ENCODE measurements around the gene ADGRA1.
"Not testable (repeated sequence)": the region's sequence is repeated elsewhere in the genome, so short reads cannot be mapped to it uniquely, and the experiment has no call there.

ADGRA1 gene

GRCh38 chr10:133128126-133129070 lies 40.7 kb downstream of the ADGRA1 start:
- DNase-seq (ENCODE audit: low read depth), result no peak

DNA sequence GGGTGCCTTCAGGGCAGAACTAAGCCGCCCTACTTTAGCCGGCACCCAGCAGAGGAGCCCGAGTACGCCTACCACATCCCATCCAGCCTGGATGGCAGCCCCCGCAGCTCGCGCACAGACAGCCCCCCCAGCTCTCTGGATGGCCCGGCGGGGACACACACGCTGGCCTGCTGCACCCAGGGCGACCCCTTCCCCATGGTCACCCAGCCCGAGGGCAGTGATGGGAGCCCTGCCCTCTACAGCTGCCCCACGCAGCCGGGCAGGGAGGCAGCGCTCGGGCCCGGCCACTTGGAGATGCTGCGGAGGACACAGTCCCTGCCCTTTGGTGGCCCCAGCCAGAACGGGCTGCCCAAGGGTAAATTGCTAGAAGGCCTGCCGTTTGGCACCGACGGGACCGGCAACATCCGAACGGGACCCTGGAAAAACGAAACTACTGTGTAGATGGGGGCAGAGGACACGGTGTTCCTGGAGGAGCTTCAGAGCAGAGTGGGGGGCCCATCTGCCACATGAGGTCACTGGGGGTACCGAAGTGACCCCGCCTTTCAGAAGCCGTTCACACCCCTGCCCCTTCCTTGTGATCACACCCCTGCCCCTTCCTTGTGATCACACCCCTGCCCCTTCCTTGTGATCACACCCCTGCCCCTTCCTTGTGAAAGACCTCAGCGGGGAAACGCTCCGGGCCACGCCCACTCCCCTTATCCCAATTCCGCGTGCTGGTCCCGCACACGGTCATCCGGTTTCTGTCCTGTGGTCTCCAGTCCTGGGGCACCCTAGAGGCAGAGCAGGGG lies 41.5 kb downstream of the ADGRA1 start:
- no peak for DNase-seq (ENCODE audit: low read depth)

GRCh38 chr10:133129859-133130495 lies 42.3 kb downstream of the ADGRA1 start:
- no peak for DNase-seq (ENCODE audit: low read depth)

DNA sequence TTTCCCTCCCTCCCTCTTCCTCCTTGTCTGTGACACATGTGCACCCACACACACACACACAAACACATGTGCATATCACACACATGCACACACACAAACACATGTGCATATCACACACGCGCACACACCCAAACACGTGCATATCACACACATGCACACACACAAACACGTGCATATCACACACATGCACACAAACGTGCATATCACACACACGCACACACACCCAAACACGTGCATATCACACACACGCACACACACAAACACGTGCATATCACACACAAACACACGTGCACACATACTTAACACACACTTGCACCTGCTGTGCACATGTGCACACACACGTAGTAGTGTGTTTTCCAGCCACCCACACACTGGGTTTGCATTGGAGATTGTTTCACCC lies 42.9 kb downstream of the ADGRA1 start:
- no peak for DNase-seq (ENCODE audit: low read depth)

DNA sequence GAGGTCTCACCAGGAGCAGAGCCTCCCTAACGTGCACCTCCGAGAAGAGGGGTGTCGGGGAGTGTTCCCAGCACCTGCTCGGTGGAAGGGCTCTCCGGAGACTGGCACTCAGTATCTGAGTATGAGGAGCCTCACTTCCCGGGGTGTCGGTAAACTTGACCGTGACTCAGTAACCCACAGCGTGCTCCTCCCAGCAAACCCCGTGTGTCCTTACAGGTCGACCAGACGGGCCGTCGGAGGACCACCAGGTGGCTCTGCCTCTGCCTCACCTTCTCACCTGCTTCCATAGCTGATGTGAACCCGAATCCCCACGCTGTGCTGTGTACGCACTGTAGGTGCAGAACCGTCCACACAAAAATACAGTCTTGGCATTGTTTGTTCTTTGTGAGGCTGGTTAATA lies 43.3 kb downstream of the ADGRA1 start:
- no peak for DNase-seq (ENCODE audit: low read depth)

- DNase-seq (ENCODE audit: low read depth), result no peak
These were observed 44.2 kb downstream of the ADGRA1 start for GRCh38 chr10:133131734-133132472.

GRCh38 chr10:133132473-133133291 lies 45.0 kb downstream of the ADGRA1 start:
- no peak for DNase-seq (ENCODE audit: low read depth)

DNA sequence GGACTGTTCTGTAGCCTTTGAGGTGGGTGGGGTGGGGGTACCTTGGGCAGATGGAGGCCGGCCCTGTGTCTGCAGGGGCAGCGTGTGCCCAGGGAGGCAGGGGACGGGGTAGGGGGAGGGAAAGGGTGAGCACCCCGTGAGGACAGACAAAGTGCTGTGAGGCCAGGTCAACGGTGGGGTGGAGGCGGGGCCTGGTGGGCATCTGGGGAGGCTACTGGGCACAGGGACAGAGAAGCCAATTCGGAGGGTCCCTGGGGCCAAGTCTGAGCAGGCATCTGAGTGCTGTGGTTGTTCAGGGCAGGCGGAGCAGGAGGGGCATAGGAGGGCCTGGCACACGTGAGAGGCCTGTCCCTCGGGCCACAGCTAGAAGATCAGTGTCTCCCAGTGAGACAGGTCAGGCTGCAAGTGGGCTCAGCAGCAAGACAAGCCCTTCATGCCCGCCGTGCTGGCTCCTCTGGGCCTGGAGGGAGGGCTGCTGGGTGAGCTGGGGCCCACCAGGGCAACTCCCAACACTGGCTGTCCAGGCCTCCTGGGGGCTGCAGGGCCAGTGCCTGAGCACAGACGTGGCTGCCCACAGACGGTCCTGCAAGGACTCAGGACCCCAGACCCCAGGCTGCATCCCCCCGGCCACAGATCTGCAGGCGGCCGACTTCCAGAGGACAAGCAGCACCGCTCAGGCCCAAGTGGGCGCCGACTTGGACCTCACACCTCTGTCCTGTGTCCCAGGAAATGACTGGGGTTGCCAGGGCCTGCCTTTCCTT lies 45.9 kb downstream of the ADGRA1 start:
- DNase-seq (ENCODE audit: low read depth), result no peak

DNA sequence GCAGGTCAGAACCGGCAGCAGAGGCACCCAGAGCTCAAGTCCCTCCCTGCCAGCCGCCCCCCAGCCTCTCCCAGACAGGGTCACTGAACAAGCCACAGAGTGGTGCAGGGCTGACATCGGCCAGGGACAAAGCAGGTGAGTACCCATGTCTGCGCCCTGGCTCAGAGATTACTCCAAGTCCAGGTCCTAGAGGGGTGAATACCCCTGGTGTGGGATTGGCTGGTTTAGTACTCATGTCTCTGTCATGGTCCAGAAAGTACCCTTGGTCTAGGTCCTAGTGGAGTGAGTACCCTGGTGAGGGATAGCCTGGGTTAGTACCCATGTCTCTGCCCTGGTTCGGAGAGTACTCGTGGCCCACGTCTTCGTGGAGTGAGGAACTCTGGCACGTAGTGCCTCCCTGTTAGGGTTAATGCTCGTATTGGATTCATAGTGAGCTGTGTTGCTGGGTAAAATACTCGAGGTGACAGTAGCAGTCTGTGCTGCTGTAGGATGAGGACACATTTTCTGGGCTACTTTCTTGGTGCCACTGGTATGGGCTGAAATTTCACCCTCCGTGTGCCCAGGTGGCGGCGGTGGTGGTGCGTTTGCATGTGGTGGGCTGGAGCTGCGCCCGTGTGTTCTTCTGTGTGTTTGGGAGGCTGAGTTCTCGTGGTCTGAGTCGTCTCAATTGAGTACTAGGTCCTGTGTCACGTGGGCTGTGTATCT lies 46.8 kb downstream of the ADGRA1 start:
- no peak for DNase-seq (ENCODE audit: low read depth)

- DNase-seq (ENCODE audit: low read depth), result no peak
These were observed 47.4 kb downstream of the ADGRA1 start for GRCh38 chr10:133135116-133135465.

GRCh38 chr10:133137486-133138145 lies 49.9 kb downstream of the ADGRA1 start:
- DNase-seq (ENCODE audit: low read depth), result not testable (repeated sequence)

- no peak for DNase-seq (ENCODE audit: low read depth)
These were observed 51.9 kb downstream of the ADGRA1 start for GRCh38 chr10:133139551-133140065.

DNA sequence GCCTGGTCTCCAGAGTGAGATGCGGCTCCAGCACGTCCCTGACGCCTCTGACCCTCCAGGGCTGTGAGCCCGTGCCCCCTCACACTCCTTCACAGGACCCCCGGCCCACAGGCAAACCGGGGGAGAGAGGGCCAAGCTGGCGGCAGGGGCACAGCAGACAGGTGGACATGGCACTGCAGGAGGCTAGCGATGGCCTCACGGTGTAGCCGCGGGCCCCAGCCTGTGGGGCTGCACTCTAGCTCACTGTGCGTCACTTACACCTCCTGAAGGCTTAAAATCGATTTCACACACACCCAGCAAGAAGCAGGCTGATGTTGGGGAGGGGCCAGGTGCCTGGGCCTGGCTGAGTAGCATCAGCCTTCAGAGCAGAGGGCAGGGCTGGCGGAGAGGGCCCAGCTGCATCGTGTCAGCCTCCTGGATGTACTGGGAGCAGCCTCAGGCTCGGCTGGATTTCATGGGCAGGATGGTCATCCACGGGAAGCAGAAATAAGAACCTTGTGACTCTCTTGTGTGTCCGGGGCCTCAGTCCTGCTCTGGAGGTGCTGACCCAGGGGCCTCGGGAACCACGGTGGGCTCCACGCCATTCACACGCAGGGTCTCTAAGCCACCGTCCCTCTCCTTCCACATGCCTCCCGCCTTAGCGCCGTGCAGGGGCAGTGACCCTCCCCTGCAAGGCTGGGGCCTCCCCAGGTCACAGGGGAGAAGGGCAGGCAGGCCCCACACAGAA lies 52.9 kb downstream of the ADGRA1 start:
- DNase-seq (ENCODE audit: low read depth), result no peak

DNA sequence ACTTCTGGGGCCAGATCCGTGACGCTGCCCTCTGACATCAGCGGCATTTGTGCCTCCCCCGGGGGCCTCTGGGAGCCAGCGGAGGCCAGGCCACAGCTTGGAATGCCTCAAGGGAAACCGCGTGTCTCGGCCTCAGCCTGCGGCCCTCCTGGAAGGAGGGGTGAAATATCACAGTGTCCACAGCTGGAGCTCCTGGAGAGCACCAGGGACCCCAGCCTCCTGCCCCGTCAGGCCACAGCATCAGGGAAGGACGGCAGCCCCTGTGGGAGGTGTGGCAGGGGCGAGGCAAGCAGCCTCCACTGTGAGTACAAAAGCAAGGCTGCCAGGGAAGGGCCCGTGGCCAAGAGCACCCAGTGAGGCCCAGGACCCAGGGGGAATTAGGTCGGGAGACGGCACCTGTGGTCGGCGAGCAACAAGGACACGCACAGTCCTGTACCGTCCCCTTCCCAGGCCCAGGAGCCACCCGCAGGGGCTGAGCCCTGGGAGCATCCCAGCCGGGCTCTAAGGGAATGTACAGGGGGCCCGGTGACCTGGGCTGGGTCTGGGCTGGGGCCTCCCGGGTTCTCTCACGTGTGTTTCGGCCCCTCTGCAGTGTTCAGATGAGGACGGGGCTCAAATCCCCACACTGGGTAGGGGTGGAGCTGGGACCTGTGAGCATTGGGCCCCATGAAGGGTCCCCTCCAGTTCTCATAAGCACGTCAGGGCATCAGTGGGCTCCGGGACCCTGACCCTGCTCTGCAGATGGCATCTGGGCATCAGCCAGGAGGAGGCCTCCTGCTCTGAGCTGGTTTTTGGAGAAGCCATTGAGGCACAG lies 53.6 kb downstream of the ADGRA1 start:
- no peak for DNase-seq (ENCODE audit: low read depth)

DNA sequence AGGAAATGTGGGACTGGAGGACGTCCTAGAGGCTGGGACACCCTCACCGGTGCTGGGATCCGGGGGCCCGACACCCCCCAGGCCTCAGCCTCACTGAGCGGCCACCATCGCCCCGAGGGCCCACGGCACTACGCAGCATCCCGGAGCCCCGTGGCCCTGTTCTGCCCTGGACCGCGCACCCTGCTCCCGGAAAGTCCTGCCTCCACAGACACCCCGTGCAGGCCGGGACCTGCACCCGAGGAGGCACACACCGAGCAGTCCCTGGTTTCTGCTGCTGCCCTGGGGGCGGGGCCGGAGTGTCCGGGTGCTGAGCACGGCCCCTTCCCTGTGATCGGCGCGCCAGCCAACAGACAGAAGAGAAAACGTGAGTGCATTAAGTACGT lies 54.2 kb downstream of the ADGRA1 start:
- DNase-seq (ENCODE audit: low read depth), result no peak

DNA sequence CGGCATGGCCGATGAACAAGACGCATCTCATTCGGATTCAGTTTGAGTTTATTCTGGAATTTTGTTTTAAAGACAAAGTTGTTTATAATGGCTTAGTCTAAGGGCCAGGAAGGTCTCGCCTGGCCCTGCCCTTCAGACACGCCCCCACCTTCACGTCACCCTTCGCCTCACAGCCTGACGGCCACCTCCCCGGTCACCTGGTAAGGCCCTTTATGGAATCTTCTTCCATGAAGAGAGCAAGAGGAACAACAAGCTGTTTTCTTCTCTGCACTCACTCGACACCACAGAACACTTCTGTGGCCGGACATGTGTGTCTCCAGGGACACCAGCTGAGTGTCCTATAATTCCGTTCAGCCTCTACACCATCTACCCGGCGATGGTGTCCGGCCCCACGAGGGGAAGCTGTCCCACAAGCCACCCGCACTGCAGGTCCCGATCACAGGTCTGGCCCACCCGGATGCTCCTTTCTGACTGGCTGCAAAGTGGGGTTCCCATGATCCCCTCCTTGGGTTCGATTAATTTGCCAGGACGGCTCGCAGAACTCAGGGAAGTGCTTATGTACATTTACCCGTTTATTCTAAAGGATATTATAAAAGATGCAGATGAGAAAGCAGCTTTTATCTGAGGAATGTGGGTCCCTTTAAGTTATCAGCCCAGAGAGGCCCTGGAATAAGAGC lies 54.9 kb downstream of the ADGRA1 start:
- no peak for DNase-seq (ENCODE audit: low read depth)

DNA sequence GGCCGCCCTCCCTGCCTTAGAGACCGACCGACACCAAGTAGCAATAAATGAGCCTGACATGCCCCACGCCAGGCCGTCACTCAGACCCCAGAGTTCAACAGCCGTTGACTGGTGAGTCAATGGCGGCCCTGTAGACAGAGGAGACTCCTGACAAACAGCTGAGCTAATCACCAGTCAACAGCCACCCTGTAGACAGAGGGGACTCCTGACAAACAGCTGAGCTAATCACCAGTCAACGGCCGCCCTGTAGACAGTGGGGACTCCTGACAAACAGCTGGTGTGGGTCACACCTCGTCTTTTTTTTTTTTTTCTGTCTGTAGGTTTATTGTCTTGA lies 55.4 kb downstream of the ADGRA1 start:
- no peak for DNase-seq (ENCODE audit: low read depth)
